Stimulated activated CD4-positive, alpha-beta T cell treated with anti-CD3 and anti-CD28 coated beads, Interleukin-1b, Interleukin-23, amount 100 ng/mL, for 4 hours (primary cell): ENCODE measurements around the gene PASK.

Source experiments
- DNase-seq, 2 donors: peaks; one replicate each; pipeline ENCODE4 v3.0.0-alpha.2; 2020; ENCODE audit warnings: low read depth in 2 of 2

Gene PASK

DNA sequence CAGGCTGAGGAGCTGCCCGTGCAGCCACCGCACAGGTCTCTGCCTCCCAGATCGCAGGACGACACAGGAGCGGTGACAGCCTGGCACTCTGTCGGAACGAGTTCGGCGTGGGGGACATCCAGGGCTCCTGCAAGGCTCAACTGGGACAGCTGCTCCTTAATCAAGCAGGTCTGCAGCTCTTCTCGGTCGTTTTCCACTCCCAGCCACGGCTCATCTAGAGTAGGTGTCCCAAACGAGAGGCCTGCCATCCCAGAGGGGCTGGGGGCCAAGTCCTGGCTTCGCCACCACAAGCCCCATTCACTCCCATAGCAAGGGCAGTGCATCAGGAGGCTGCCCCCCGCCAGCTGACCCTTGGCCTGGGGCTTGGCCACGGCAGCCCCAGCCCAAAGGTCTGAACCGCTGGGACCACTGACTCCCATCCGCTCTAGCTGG lies 22.5 kb downstream of the PASK start:
- no peak for DNase-seq

DNA sequence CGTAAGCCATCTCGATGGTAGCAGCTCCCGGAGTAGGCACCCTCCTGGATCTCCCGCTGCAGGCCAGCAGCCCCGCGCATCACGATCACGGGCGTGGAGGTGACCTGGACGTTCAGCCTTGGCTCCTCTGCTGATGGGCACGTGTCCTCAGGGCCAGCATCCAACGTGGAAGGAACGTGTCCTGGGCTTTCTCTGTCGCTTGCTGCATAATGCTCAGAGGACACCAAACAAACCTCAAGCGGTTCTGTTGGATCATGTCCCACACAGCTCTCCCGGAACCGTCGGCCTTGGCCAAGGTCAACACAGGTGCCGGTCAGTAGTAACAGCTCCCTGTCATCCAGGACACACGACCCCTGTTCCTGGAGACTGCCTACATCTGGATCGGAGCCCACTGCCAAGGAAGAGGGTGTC lies 23.1 kb downstream of the PASK start:
- DNase-seq, result no peak

DNA sequence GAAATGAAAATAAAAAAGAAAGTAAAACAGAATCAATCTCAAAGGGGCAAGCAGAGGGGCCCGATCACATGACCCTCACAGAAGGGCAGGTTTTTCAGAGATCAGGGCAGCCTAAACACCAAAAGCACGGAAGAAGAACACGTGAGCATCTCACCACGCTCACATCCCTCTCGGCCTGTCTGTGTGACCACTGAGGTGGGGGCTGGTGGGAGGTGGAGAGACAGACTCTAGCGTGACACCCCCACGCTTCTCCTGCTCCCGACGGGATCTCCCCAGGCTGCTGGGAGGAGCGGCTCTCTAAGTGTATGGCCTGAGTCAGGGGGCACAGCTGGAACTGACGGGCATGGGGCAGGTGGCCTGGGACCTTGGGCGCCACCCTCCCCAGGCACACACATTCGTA lies 23.6 kb downstream of the PASK start:
- DNase-seq, result no peak

DNA sequence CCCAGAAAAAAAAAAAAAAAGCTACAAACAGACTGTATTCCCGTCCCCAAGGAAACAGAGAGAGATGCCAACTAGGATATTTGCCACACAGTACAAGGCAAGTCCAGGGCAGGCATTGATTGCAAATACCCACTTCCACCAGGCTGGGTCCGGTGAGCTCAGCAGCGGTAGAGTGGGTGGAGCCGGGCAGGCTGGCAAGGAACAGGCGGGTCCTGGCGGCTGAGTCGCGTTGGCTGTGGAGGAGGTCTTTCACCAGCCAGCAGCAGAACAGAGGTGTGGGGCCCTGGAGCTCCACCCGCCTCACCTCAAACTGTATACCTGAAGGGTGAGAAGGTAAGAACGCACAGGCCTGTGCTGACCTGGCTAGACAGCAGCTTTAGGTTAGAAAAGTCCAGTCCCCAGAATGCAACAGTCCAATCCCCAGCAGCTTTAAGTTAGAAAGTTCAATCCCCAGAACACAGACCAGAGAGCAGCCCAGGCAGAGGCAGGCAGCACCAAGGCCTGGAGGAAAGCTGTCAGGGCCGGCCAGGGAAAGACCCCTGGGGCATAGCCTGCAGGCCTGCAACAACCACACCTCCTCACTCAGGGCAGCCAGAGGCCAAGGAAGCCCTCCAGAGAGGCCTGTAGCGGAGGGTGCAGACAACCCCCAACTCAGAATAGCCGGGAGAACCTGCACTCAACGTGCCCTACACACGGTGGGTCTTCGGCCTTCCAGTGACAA lies 25.3 kb downstream of the PASK start:
- DNase-seq, result no peak

GRCh38 chr2:241122376-241123002 lies 26.8 kb downstream of the PASK start:
- DNase-seq, result no peak

- no peak for DNase-seq
Observed at GRCh38 chr2:241121008-241121407, 28.3 kb downstream of the PASK start.

GRCh38 chr2:241120440-241120839 lies 28.8 kb downstream of the PASK start:
- no peak for DNase-seq

- DNase-seq, result no peak
Observed at GRCh38 chr2:241118737-241119505, 30.4 kb downstream of the PASK start.

DNA sequence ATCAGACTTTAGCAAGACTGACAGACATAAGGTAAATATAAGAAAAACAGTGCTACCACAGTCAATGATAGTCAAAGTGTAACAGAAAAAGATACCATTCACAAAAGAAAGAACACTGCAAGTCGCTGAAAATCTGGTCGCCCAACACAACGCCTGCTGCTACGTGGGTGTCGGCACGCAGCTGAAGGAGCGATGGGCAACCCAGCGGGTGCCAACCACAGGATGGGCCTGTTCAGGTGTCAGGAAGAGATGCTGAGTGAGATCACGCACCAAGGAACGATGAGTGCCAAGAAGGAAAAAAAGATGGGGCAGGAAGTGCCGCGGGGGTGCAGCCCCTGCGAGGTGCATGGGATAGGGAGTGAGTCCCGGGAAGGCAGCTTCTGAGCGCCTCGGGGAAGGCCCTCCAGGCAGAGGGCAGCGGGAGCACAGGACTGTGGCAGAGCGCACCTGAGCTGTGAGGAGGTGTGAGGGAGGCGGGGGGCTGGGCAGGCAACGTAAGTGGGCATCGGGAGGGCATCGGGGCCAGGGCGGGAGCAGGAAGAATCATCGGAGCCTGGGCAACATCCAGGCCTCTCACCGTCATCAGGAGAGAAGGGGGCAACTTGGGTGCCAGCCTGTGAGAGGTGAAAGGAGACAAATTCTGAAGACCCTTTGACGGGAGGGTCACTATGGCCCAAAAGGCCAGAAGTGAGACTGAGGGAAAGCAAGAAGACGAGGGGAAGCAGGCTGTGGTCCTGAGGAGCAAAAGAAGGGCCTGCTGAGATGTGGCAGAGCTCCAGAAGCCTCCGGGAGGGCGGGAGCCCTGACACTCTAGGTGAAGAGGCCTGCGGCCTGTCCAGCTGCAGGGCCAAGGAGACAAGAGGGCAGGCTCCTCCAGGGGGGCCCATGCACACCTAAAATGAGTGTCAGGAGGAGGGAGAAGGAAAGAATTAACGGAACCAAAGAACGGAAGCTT lies 32.4 kb downstream of the PASK start:
- DNase-seq, result no peak

GRCh38 chr2:241115361-241115760 lies 33.9 kb downstream of the PASK start:
- DNase-seq, result no peak

DNA sequence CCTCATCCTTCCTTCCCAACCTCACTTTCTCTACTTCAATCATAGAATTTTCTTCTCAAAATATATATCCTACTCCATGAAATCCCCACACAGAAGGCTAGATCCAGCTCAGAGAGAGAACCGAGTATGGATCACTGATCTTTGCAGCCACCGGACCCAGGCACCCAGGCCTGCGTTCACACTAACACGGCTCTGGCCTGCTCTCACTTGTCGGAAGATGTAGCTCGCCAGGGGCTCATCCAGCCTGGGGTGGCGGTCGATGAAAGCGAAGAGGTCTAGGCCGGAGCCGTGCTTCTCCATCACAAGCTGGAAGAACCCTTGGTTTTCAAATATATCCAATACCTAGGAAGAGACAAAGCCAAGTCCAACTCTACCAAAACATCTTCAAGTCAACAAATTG lies 34.4 kb downstream of the PASK start:
- DNase-seq, result no peak

DNA sequence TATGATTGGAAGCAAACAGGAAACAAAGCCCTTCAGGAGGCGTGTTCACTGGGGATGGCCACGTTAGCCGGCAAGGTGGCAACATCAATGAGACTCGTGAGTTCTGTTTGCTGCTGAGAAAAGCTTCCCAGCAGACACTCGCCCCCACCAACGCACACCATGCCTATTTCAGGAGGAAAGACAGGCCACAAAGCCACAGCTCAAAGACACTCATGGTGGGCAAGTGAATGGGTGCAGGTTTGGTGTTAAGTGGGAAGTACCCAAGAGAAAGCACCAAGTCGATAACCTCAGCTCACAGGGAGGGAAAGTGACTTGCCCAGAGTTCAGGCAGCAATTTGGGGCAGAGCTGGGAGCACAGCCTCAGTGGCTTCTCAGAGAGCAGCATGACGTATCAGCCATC lies 36.7 kb downstream of the PASK start:
- DNase-seq, result no peak

DNA sequence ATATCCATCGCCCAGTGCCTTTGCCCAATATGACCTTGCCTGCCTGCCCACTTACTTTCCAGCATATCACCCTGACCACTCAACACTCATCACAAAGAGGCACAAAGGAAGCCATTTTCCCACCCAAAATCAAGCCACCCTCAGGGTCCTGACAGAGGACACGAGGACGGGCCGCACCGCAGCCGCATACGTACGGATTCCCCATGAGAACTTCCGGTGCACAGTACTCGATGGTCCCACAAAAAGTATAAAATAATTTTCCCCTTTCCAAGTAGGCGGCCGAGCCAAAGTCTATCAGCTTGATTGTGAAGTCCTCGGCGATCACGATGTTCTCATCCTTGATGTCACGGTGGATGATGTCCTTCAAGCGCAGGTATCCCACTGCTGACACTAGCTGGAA lies 37.2 kb downstream of the PASK start:
- DNase-seq, result no peak

- DNase-seq, result no peak
Observed at GRCh38 chr2:241111440-241111805, 37.8 kb downstream of the PASK start.

DNA sequence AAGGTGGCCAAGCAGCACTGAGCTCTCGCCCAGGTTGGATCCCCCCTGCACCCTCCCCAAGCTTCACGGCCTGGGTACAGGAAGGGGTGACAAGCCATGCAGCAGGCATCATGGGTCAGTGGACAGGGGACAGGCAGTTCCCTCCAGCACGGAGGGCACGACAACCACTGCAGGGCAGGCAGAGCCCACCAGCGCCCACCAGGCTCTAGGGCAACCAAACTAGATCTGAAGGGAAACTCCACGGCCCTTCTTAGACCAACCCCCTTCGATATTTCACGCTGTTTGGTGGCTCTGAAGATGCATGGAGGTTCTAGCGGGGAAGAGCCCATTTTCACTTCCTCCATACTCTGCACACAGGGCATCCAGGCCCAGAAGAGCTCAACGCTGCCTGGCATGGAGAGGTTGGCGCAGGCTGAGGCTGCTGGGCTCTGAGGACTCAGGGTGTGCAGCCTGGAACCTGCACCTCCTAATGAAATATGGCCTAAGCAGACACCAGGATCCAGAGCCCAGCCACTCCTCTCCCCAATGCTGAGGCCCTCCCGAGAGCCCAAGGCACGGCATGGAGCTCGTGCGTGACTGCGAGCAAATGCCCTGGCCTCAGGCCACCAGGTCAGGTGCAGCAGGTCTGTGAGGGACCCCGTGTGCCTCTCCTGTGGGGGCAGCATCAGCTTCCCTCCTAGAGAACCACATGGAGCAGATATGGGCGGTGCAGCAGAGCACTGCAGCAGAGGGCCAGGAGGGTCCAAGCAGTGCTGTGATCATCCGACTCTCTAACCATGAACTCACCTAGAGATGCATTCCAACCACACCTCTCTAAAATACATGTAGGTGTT lies 38.4 kb downstream of the PASK start:
- no peak for DNase-seq

DNA sequence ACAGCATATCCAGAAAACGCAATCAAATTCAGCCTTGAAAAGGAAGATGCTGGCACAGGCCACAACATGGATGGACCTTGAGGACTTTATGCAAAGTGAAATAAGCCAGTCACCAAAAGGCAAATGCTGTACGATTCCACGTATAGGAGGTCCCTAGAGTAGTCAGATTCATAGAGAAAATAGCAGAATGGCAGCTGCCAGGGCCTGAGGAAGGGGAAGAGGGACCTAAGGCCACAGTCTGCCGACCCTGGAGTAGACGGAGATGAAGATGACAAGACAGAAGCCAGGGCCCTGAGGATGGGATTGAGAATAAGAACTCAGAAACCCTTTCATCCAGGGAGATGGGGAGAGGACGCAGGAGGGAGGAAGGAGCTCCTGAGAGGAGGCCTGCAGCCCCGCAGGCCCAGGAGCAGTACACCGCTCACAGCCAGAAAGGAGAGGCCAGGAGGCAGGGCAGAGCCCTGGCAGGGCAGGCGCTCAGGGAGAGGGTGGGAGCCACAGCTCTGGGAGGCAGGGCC lies 39.1 kb downstream of the PASK start:
- DNase-seq, result no peak

DNA sequence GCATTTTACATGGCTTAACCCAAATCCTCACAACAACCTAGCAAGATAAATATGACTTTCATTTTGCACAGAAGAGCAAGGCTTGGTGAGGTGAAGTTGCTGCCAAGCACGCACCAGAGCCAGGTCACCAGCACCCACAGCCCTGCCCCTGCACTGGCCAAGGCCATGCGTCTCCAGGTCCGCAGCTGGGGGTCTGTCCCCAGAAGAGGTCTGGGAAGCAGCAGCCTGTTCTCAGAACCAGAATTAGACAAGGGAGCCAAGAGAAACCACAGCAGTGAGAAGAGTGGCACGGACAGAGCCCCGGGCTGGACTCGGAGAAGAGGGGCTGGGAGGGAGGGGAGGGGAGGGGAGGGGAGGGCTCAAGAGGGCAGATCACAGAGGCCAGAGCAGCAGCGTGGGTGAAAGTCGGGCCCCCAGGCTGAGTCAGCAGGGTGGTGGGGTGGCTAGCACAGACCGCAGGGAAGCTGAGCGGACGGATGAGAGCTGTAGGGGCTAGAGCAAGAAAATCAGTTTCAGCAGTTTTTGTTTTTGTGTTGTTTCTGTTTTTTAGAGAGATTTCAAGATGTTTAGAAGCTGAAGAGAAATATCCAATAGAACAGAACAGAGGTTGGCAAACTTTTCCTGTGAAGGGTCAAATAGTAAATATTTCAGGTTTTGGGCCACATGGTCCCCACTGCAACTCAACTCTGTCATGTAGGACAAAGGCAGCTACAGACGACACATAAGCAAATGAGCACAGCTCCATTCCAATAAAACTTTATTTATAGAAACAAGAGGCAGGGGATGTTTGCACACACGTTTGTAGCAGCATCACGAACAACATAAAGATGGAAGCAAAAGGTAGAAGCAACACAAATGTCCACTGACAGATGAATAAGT lies 39.8 kb downstream of the PASK start:
- no peak for DNase-seq

- no peak for DNase-seq
Observed at GRCh38 chr2:241108271-241109209, 40.7 kb downstream of the PASK start.
